Adrenal gland (tissue), 12 donors: ENCODE data around the gene DHDH. TPM values are rescaled to one million over a fixed set of nuclear protein-coding genes. Genes with fewer than 3 reads are reported as not detected.

Experiments used
- DNase-seq, 7 donors: peaks; one replicate each; pipeline ENCODE4 v3.0.0-alpha.2; 2019 to 2020
- H3K27ac ChIP-seq, 5 donors: fragments of 200-600 bp; sonication (generic) in 4 of 5; 1 replicate in 3 of 5; 2 replicates in 2 of 5; pipeline versions ENCODE4 v1.5.1 to v1.8.0; 2016 to 2020; ENCODE audit warnings: mild to moderate bottlenecking in 1 of 5
- H3K27me3 ChIP-seq: fragments of 200-600 bp; 2 replicates; pipeline ENCODE4 v1.8.0; 2021
- H3K36me3 ChIP-seq, 2 donors: fragments of 200-600 bp; replicated peaks in 1 of 2; 1 replicate in 1 of 2; 2 replicates in 1 of 2; pipeline versions ENCODE4 v1.5.1 to v1.8.0; 2018 to 2022
- H3K4me1 ChIP-seq, 2 donors: fragments of 200-600 bp; replicated peaks in 1 of 2; 1 replicate in 1 of 2; 2 replicates in 1 of 2; pipeline versions ENCODE4 v1.5.1 to v1.8.0; 2018 to 2021
- H3K4me3 ChIP-seq, 4 donors: fragments of 200-600 bp; sonication (generic) in 3 of 4; one replicate each; pipeline ENCODE4 v1.5.1; 2016 to 2018
- H3K9me3 ChIP-seq, 3 donors: fragments of 200-600 bp; sonication (generic) in 1 of 3; replicated peaks in 1 of 3; 1 replicate in 2 of 3; 2 replicates in 1 of 3; pipeline versions ENCODE4 v1.5.1 to v1.8.0; 2016 to 2021
- CTCF ChIP-seq, 6 experiments: fragments of 450-650 bp in 4 of 6; fragments of 200-600 bp in 2 of 6; sonication (generic) in 1 of 6; IDR thresholded peaks; 1 replicate in 5 of 6; 2 replicates in 1 of 6; pipeline versions ENCODE4 v1.5.1 to v1.8.0; 2016 to 2021; ENCODE audit warnings: antibody characterized with exemption in 6 of 6, mild to moderate bottlenecking in 2 of 6, moderate library complexity in 1 of 6
- POLR2A ChIP-seq, 2 donors: fragments of 450-650 bp; IDR thresholded peaks; one replicate each; pipeline ENCODE4 v1.6.1; 2017; ENCODE audit warnings: antibody characterized with exemption in 2 of 2, mild to moderate bottlenecking in 2 of 2, moderate library complexity in 1 of 2
- WGBS, 4 donors: extraction: QIAGEN DNeasy Blood & Tissue Kit in 2 of 4; methylation state at CpG; one replicate each; pipeline versions ENCODE4 v1.1.5 to v1.1.7; 2013 to 2017; 5-methylcytosine and 5-hydroxymethylcytosine counted together
- intact Hi-C, 2 donors: fragments of 100-400 bp; cut with DNase I; formaldehyde crosslinking; loops; one replicate each; pipeline versions ENCODE4 v1.14.1 to v1.15.0; 2022 to 2023
- polyA plus RNA-seq, 3 donors: library from polyadenylated mRNA; stranded (reverse); fragments of 200-250 nt in 2 of 3; fragments of 350-450 nt in 1 of 3; fragmentation: Illumina TruSeq in 1 of 3; extraction: RNeasy Lipid Tissue Mini Kit (QIAGEN cat#74804) in 1 of 3; gene quantifications; one replicate each; pipeline ENCODE4 v1.2.3, GENCODE V29; 2013 to 2014
- total RNA-seq, 9 donors: library from RNA; depleted of rRNA in 4 of 9; stranded (reverse); fragments of >200 nt in 4 of 9; fragments of 120-200 nt in 1 of 9; fragmentation: NEBNext Ultra II Directional in 1 of 9; extraction: Animal tissue kit (Norgen Biotek cat#: 25700) in 1 of 9; gene quantifications; one replicate each; pipeline versions ENCODE4 v1.1.0 to v1.2.4, GENCODE V29; 2013 to 2023
- donor health status: healthy with polysubstance abuse.
- donor health status: Bipolar disorder and iron deficiency.
- donor health status: DM: yes; HTN: yes; CAD: no.
- donor health status: DM: no; HTN: no; CAD: no.
- donor health status: DM: no; HTN: no; CAD: no.
- donor health status: DM: yes; HTN: yes; CAD: no.

Gene DHDH
- total and polyA plus RNA-seq, 12 donors: 0.17 to 2.8 (median 0.38) TPM; not detected in 5

GRCh38 chr19:48966541-48967345 is 33.2 kb downstream of the DHDH start:
- no peaks in the 10 kb centered on the region for H3K9me3 ChIP-seq
- DNase-seq: peak in 1 of 7 donors; percentile 36
- intact Hi-C loops: loop anchor here (5.0 to 10.0 kb wide), 2 partner anchors 92 to 129 kb away; partner anchors contain the start of genes HSD17B14 (in 1 of the 2) and PPP1R15A (in 1 of the 2)
- 83 to 91% (median 87%) methylated on average over 8 to 10 of the region's 10 CpGs for WGBS, 4 donors
- no peak for TF ChIP-seq CTCF (IDR thresholded peaks at IDR 0.05)
- TF ChIP-seq POLR2A (IDR thresholded peaks at IDR 0.05): peak in 1 of 2 donors; percentile 4
- peaks cover 0 to 43% of the 10 kb centered on the region in 2 donors for H3K36me3 ChIP-seq
- H3K27ac ChIP-seq: peak overlapping the region in 4 of 5 donors; percentile 53 to 96 (median 85)
- peak overlapping the region in 3 of 4 donors; percentile 36 to 94 (median 51) for H3K4me3 ChIP-seq
- peaks cover 31 to 34% of the 10 kb centered on the region in 2 donors for H3K4me1 ChIP-seq
- H3K27me3 ChIP-seq: no peaks in the 10 kb centered on the region

DNA sequence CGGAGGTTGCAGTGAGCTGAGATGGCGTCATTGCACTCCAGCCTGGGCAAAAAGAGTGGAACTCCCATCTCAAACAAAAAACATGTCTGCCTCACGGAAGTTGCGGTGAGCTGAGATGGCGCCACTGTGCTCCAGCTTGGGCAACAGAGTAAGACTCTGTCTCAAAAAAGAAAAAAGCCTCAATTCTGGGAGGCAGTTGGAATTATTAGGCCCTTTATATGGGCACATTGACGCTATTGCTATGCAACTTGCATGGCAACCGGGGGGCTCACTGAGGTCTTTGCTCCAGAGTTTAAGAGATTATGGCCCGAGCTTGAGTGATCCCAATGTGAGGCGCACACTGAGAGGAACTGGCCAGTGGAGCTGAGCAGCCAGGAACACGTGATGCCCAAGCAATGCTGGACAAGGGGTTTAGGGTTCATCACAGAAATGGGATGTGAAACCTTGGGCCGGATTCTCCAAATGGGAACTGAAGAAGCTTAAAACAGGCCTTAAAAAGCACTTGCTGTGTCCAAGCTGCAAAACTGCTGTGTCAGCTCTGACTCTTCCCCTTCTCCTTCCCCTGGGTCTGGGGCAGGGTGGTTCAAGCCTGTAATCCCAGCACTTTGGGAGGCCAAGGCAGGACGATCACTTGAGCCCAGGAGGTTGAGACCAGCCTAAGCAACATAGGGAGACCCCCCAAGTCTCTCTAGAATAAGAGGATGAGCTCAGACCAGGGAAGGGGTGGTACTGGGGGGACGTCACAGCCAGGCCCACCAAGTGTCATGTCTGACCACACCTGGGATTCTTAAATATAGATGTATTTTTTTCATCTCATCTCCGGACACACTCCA is 34.1 kb downstream of the DHDH start:
- intact Hi-C loops: loop anchor here (5.0 to 10.0 kb wide), 2 partner anchors 93 to 130 kb away; partner anchors contain the start of genes HSD17B14 (in 1 of the 2) and PPP1R15A (in 1 of the 2)
- no peaks in the 10 kb centered on the region for H3K27me3 ChIP-seq
- DNase-seq: peak in 6 of 7 donors; percentile 63 to 80 (median 70)
- no peaks in the 10 kb centered on the region for H3K9me3 ChIP-seq
- H3K4me1 ChIP-seq: peaks cover 31 to 34% of the 10 kb centered on the region in 2 donors
- TF ChIP-seq POLR2A (IDR thresholded peaks at IDR 0.05) (peak in 1 of 2 donors; percentile 38), CTCF (IDR thresholded peaks at IDR 0.05) (peak in 2 of 6 experiments; percentile 1 to 7)
- peaks cover 0 to 43% of the 10 kb centered on the region in 2 donors for H3K36me3 ChIP-seq
- peak overlapping the region in 2 of 4 donors; percentile 4 to 94 for H3K4me3 ChIP-seq
- peak overlapping the region in 4 of 5 donors; percentile 53 to 96 (median 85) for H3K27ac ChIP-seq
- WGBS, 4 donors: 72 to 75% (median 74%) methylated on average over 12 to 14 of the region's 14 CpGs

DNA sequence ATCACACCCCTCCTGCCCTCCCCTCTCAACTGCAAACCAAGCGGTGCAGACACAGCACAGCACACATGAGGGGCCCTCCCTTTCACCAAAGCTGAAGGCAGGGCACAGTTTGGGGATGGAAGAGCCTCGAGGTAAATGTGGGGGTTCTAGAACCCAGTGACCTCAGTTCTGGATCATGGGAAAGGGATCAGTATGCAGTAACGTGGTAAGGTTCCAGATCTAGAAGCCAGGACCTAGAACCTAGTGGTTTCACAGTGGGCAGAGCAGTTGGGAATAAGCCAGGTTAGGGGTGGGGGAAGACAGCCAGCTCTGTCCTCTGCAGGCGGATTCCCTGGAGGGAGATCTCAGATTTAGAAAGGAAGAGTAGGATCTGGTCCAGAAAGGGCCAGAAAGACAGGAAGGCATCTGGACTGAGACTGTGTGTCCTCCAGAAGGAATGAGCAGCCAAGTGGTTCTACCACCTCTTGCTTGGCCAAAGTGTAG is 34.7 kb downstream of the DHDH start:
- peaks cover 0 to 47% of the 10 kb centered on the region in 2 donors for H3K36me3 ChIP-seq

More for the DNA sequence above, 34.7 kb downstream of the DHDH start:
- Histone ChIP-seq H3K4me3 (no peak overlapping the region), H3K9me3 (no peaks in the 10 kb centered on the region), H3K27ac (peak overlapping the region in 3 of 5 donors; percentile 77 to 96 (median 93)), H3K4me1 (peaks cover 29 to 33% of the 10 kb centered on the region in 2 donors), H3K27me3 (no peaks in the 10 kb centered on the region)
- no peak for DNase-seq
- TF ChIP-seq CTCF (IDR thresholded peaks at IDR 0.05) (peak in 1 of 6 experiments; percentile 9), POLR2A (IDR thresholded peaks at IDR 0.05) (peak in 1 of 2 donors; percentile 4)
- intact Hi-C loops: loop anchor here (5.0 to 10.0 kb wide), 2 partner anchors 93 to 131 kb away; partner anchors contain the start of genes HSD17B14 (in 1 of the 2) and PPP1R15A (in 1 of the 2)
- 65 to 72% (median 69%) methylated on average over 4 of the region's 4 CpGs for WGBS, 4 donors
